ENCODE results near the gene SDF4. TPM values are rescaled to one million over a fixed set of nuclear protein-coding genes. Genes with fewer than 3 reads are reported as not detected.

Gene SDF4
- total RNA-seq, 2 donors from 2014 or later, result 89.2 to 97.6 TPM

- no peak for ATAC-seq
- WGBS, 2 donors, result 84% methylated on average over 22 of the region's 23 CpGs; no CpG with 5 or more reads in 1 of the 2 donors
- intact Hi-C loops (cut with DNase I), result no loop called here
- no peak for TF ChIP-seq POLR2A (IDR thresholded peaks at IDR 0.05)
- TF ChIP-seq CTCF (IDR thresholded peaks at IDR 0.05), result no peak
- DNase-seq, result no peak
- Histone ChIP-seq H3K4me3 (no peak overlapping the region), H3K36me3 (replicated peaks in 1 of 2; ENCODE audit: insufficient read depth in 1 of 2, low read depth in 2 of 2) (no peaks in the 10 kb centered on the region), H3K27ac (no peak overlapping the region), H3K9me3 (no peaks in the 10 kb centered on the region), H3K27me3 (no peaks in the 10 kb centered on the region), H3K4me1 (no peaks in the 10 kb centered on the region)
Measured at GRCh38 chr1:1243807-1244191, 12.0 kb upstream of the SDF4 start.

- intact Hi-C loops (cut with DNase I), result no loop called here
- 91% methylated on average over 23 of the region's 23 CpGs; no CpG with 5 or more reads in 1 of the 2 donors for WGBS, 2 donors
Measured at GRCh38 chr1:1243266-1243660, 11.5 kb upstream of the SDF4 start.

DNA sequence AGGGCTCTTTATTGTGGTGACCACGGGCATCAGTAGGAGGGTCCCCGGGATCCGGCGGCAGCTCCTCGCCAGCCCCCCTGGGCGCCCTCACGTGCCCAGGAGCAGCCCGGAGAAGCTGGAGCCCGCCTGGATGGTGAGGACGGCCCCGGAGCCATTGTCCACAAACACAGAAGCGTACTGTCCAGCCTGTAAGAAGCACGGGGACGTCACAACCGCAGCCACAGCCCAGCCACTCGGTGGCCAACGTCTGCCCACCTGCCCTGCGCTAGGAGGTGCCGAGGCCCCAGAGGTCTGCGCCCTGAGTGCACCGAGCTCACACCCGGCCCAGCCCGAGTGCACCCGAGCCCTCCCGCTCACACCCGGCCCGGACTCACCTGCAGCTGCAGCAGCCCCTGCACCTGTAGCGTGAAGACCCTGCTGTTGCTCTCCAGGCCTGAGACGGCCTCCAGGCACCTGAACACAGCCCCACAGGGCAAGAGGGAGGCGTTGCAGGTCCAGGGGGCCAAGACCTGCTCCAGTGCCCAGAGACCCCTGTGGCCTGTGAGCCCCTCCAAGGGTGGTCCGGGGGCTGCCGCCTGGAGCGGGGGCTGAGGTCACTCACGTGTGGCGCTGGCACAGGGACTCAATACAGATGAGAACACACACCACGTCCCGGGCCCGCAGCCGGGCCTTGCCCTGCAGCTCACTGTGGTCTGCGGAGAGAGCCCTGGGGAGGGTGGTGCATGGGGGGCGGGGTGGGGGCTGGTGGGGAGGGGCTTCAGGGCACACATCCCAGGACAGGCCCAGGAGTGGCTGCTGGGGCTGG is 10.9 kb upstream of the SDF4 start:
- ATAC-seq (no peak), DNase-seq (no peak)
- Histone ChIP-seq H3K36me3 (replicated peaks in 1 of 2; ENCODE audit: insufficient read depth in 1 of 2, low read depth in 2 of 2) (no peaks in the 10 kb centered on the region), H3K4me1 (peaks cover 4% of the 10 kb centered on the region), H3K9me3 (no peaks in the 10 kb centered on the region), H3K4me3 (no peak overlapping the region), H3K27me3 (no peaks in the 10 kb centered on the region), H3K27ac (no peak overlapping the region)
- intact Hi-C loops (cut with DNase I), result no loop called here
- TF ChIP-seq POLR2A (IDR thresholded peaks at IDR 0.05), result no peak
- TF ChIP-seq CTCF (IDR thresholded peaks at IDR 0.05), result no peak
- 88% methylated on average over 30 of the region's 41 CpGs; no CpG with 5 or more reads in 1 of the 2 donors for WGBS, 2 donors

More at GRCh38 chr1:1243266-1243660, 11.5 kb upstream of the SDF4 start:
- no peaks in the 10 kb centered on the region for H3K36me3 ChIP-seq (replicated peaks in 1 of 2; ENCODE audit: insufficient read depth in 1 of 2, low read depth in 2 of 2)
- DNase-seq (no peak), ATAC-seq (no peak)
- no peaks in the 10 kb centered on the region for H3K27me3 ChIP-seq
- TF ChIP-seq CTCF (IDR thresholded peaks at IDR 0.05) (no peak), POLR2A (IDR thresholded peaks at IDR 0.05) (no peak)
- H3K9me3 ChIP-seq, result no peaks in the 10 kb centered on the region
- H3K27ac ChIP-seq, result no peak overlapping the region
- no peak overlapping the region for H3K4me3 ChIP-seq
- H3K4me1 ChIP-seq, result no peaks in the 10 kb centered on the region

- Histone ChIP-seq H3K27me3 (peaks cover 0 to 4% of the 10 kb centered on the region in 2 donors), H3K9me3 (no peaks in the 10 kb centered on the region), H3K4me1 (peaks cover 13% of the 10 kb centered on the region), H3K36me3 (replicated peaks in 1 of 2; ENCODE audit: insufficient read depth in 1 of 2, low read depth in 2 of 2) (no peaks in the 10 kb centered on the region), H3K27ac (no peak overlapping the region), H3K4me3 (no peak overlapping the region)
- 89% methylated on average over 25 of the region's 26 CpGs; no CpG with 5 or more reads in 1 of the 2 donors for WGBS, 2 donors
- intact Hi-C loops (cut with DNase I), result no loop called here
- no peak for TF ChIP-seq POLR2A (IDR thresholded peaks at IDR 0.05)
- TF ChIP-seq CTCF (IDR thresholded peaks at IDR 0.05), result no peak
- no peak for DNase-seq
- ATAC-seq, result no peak
Measured at GRCh38 chr1:1241588-1242219, 9.9 kb upstream of the SDF4 start.
